ENCODE results near the gene RAD51B.

DNA sequence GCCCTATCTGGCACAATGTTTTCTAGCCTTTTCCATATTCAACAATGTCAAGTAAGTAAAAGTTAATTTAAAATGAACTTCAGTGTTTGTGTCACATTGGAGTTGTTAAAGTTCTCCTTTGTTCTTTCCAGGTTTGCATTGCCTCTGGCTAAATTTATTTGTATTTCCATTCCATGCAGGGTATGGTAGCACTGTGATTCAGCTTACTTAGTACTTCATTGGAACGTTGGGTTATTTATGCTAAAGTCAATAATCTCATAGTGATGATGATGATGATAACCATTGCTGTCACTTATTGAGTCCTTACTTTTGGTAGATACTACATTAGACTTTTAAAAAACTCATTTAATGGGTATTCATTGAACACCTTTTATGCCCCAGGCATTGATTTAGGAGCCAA is 286.9 kb downstream of the RAD51B start:
- TF ChIP-seq, protein P1, sequence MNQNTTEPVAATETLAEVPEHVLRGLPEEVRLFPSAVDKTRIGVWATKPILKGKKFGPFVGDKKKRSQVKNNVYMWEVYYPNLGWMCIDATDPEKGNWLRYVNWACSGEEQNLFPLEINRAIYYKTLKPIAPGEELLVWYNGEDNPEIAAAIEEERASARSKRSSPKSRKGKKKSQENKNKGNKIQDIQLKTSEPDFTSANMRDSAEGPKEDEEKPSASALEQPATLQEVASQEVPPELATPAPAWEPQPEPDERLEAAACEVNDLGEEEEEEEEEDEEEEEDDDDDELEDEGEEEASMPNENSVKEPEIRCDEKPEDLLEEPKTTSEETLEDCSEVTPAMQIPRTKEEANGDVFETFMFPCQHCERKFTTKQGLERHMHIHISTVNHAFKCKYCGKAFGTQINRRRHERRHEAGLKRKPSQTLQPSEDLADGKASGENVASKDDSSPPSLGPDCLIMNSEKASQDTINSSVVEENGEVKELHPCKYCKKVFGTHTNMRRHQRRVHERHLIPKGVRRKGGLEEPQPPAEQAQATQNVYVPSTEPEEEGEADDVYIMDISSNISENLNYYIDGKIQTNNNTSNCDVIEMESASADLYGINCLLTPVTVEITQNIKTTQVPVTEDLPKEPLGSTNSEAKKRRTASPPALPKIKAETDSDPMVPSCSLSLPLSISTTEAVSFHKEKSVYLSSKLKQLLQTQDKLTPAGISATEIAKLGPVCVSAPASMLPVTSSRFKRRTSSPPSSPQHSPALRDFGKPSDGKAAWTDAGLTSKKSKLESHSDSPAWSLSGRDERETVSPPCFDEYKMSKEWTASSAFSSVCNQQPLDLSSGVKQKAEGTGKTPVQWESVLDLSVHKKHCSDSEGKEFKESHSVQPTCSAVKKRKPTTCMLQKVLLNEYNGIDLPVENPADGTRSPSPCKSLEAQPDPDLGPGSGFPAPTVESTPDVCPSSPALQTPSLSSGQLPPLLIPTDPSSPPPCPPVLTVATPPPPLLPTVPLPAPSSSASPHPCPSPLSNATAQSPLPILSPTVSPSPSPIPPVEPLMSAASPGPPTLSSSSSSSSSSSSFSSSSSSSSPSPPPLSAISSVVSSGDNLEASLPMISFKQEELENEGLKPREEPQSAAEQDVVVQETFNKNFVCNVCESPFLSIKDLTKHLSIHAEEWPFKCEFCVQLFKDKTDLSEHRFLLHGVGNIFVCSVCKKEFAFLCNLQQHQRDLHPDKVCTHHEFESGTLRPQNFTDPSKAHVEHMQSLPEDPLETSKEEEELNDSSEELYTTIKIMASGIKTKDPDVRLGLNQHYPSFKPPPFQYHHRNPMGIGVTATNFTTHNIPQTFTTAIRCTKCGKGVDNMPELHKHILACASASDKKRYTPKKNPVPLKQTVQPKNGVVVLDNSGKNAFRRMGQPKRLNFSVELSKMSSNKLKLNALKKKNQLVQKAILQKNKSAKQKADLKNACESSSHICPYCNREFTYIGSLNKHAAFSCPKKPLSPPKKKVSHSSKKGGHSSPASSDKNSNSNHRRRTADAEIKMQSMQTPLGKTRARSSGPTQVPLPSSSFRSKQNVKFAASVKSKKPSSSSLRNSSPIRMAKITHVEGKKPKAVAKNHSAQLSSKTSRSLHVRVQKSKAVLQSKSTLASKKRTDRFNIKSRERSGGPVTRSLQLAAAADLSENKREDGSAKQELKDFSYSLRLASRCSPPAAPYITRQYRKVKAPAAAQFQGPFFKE (tag by site-specific recombination; IDR thresholded peaks at IDR 0.05; ENCODE audit: borderline replicate concordance): no peak
- TF ChIP-seq, protein P2, sequence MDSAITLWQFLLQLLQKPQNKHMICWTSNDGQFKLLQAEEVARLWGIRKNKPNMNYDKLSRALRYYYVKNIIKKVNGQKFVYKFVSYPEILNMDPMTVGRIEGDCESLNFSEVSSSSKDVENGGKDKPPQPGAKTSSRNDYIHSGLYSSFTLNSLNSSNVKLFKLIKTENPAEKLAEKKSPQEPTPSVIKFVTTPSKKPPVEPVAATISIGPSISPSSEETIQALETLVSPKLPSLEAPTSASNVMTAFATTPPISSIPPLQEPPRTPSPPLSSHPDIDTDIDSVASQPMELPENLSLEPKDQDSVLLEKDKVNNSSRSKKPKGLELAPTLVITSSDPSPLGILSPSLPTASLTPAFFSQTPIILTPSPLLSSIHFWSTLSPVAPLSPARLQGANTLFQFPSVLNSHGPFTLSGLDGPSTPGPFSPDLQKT (IDR thresholded peaks at IDR 0.05; ENCODE audit: borderline replicate concordance, low read depth, low read length): no peak
- TF ChIP-seq, protein P3, sequence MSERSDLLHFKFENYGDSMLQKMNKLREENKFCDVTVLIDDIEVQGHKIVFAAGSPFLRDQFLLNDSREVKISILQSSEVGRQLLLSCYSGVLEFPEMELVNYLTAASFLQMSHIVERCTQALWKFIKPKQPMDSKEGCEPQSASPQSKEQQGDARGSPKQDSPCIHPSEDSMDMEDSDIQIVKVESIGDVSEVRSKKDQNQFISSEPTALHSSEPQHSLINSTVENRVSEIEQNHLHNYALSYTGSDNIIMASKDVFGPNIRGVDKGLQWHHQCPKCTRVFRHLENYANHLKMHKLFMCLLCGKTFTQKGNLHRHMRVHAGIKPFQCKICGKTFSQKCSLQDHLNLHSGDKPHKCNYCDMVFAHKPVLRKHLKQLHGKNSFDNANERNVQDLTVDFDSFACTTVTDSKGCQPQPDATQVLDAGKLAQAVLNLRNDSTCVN (tag by site-specific recombination; optimal IDR thresholded peaks at IDR 0.05): no peak
- TF ChIP-seq ZXDB (tag by site-specific recombination; IDR thresholded peaks at IDR 0.05) (no peak), ZNF776 (tag by site-specific recombination; IDR thresholded peaks at IDR 0.05; ENCODE audit: borderline replicate concordance) (no peak), ZNF274 (IDR thresholded peaks at IDR 0.05; ENCODE audit: low read length) (no peak), ZNF274 (tag by site-specific recombination; IDR thresholded peaks at IDR 0.05; ENCODE audit: borderline replicate concordance) (no peak), ZEB2 (tag by site-specific recombination; IDR thresholded peaks at IDR 0.05) (no peak), SP7 (tag by site-specific recombination; IDR thresholded peaks at IDR 0.05) (no peak), ZBTB17 (tag by site-specific recombination; IDR thresholded peaks at IDR 0.05) (no peak), SP2 (tag by site-specific recombination; IDR thresholded peaks at IDR 0.05) (no peak)
- TF ChIP-seq, protein P4, sequence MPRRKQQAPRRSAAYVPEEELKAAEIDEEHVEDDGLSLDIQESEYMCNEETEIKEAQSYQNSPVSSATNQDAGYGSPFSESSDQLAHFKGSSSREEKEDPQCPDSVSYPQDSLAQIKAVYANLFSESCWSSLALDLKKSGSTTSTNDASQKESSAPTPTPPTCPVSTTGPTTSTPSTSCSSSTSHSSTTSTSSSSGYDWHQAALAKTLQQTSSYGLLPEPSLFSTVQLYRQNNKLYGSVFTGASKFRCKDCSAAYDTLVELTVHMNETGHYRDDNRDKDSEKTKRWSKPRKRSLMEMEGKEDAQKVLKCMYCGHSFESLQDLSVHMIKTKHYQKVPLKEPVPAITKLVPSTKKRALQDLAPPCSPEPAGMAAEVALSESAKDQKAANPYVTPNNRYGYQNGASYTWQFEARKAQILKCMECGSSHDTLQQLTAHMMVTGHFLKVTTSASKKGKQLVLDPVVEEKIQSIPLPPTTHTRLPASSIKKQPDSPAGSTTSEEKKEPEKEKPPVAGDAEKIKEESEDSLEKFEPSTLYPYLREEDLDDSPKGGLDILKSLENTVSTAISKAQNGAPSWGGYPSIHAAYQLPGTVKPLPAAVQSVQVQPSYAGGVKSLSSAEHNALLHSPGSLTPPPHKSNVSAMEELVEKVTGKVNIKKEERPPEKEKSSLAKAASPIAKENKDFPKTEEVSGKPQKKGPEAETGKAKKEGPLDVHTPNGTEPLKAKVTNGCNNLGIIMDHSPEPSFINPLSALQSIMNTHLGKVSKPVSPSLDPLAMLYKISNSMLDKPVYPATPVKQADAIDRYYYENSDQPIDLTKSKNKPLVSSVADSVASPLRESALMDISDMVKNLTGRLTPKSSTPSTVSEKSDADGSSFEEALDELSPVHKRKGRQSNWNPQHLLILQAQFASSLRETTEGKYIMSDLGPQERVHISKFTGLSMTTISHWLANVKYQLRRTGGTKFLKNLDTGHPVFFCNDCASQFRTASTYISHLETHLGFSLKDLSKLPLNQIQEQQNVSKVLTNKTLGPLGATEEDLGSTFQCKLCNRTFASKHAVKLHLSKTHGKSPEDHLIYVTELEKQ (tag by site-specific recombination; IDR thresholded peaks at IDR 0.05; ENCODE audit: borderline replicate concordance): no peak

All from HEK293 (cell line).